ENCODE results near the gene C5orf46. TPM values are rescaled to one million over a fixed set of nuclear protein-coding genes. Genes with fewer than 3 reads are reported as not detected.
"Not testable (repeated sequence)": the region's sequence is repeated elsewhere in the genome, so short reads cannot be mapped to it uniquely, and the experiment has no call there.

The C5orf46 gene
- polyA plus RNA-seq, 1 donor (not counting 4 experiments of a cell fraction or from before 2014, with no cell fraction given) = 0.75 TPM

DNA sequence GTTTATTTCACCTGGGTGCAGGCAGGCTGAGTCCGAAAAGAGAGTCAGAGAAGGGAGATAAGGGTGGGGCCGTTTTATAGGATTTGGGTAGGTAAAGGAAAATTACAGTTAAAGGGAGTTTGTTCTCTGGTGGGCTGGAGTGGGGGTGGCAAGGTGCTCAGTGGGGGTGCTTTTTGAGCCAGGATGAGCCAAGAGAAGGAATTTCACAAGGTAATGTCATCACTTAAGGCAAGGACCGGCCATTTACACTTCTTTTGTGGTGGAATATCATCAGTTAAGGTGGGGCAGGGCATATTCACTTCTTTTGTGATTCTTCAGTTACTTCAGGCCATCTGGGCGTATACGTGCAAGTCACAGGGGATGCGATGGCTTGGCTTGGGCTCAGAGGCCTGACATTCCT, 36.4 kb downstream of the C5orf46 start:
- H3K79me2 ChIP-seq (ENCODE audit: control insufficient read depth, insufficient read depth, low read length); H3K36me3 ChIP-seq (ENCODE audit: control insufficient read depth in 2 of 2, extremely low read depth in 1 of 2, insufficient read depth in 2 of 2, low read length in 2 of 2); H3K9me1 ChIP-seq (ENCODE audit: control insufficient read depth, extremely low read depth, insufficient read depth, low read length); H3K27me3 ChIP-seq (ENCODE audit: control insufficient read depth, extremely low read depth, insufficient read depth, low read length); H3K9me3 ChIP-seq (ENCODE audit: control insufficient read depth, low read depth, low read length); dilution Hi-C loops (cut with MboI; ENCODE audit: extremely low pct_ligation_motif_present, low sequenced_read_pairs); H4K20me1 ChIP-seq (ENCODE audit: control insufficient read depth, extremely low read depth, insufficient read depth, low read length); H3K4me2 ChIP-seq (ENCODE audit: control insufficient read depth, extremely low read depth, insufficient read depth, low read depth, low read length); H3K27ac ChIP-seq (ENCODE audit: control insufficient read depth, insufficient read depth, low read length); DNase-seq (ENCODE audit: low read depth, low spot score); FAIRE-seq; H2AFZ ChIP-seq (ENCODE audit: control insufficient read depth, low read length); H3K4me1 ChIP-seq (ENCODE audit: control insufficient read depth, extremely low read depth, insufficient read depth, low read length); H3K9ac ChIP-seq (ENCODE audit: control insufficient read depth, extremely low read depth, insufficient read depth, low read length); H3K4me3 ChIP-seq (ENCODE audit: control insufficient read depth in 2 of 3, extremely low read depth in 1 of 3, insufficient read depth in 2 of 3, low read depth in 1 of 3, low read length in 3 of 3): not testable (repeated sequence)

GRCh38 chr5:147869112-147869511, 37.2 kb downstream of the C5orf46 start:
- Histone ChIP-seq H3K4me1 (ENCODE audit: control insufficient read depth, extremely low read depth, insufficient read depth, low read length) (no peaks in the 10 kb centered on the region), H3K9me3 (ENCODE audit: control insufficient read depth, low read depth, low read length) (no peaks in the 10 kb centered on the region), H3K4me3 (ENCODE audit: control insufficient read depth in 2 of 3, extremely low read depth in 1 of 3, insufficient read depth in 2 of 3, low read depth in 1 of 3, low read length in 3 of 3) (no peak overlapping the region), H4K20me1 (ENCODE audit: control insufficient read depth, extremely low read depth, insufficient read depth, low read length) (no peaks in the 10 kb centered on the region), H3K9me1 (ENCODE audit: control insufficient read depth, extremely low read depth, insufficient read depth, low read length) (no peaks in the 10 kb centered on the region), H3K9ac (ENCODE audit: control insufficient read depth, extremely low read depth, insufficient read depth, low read length) (no peak overlapping the region), H3K27me3 (ENCODE audit: control insufficient read depth, extremely low read depth, insufficient read depth, low read length) (no peaks in the 10 kb centered on the region), H3K36me3 (ENCODE audit: control insufficient read depth in 2 of 2, extremely low read depth in 1 of 2, insufficient read depth in 2 of 2, low read length in 2 of 2) (no peaks in the 10 kb centered on the region), H3K79me2 (ENCODE audit: control insufficient read depth, insufficient read depth, low read length) (no peaks in the 10 kb centered on the region), H3K27ac (ENCODE audit: control insufficient read depth, insufficient read depth, low read length) (no peak overlapping the region), H2AFZ (ENCODE audit: control insufficient read depth, low read length) (no peak overlapping the region), H3K4me2 (ENCODE audit: control insufficient read depth, extremely low read depth, insufficient read depth, low read depth, low read length) (no peak overlapping the region)
- DNase-seq (ENCODE audit: low read depth, low spot score) (no peak), FAIRE-seq (no peak)
- TF ChIP-seq, protein P1, sequence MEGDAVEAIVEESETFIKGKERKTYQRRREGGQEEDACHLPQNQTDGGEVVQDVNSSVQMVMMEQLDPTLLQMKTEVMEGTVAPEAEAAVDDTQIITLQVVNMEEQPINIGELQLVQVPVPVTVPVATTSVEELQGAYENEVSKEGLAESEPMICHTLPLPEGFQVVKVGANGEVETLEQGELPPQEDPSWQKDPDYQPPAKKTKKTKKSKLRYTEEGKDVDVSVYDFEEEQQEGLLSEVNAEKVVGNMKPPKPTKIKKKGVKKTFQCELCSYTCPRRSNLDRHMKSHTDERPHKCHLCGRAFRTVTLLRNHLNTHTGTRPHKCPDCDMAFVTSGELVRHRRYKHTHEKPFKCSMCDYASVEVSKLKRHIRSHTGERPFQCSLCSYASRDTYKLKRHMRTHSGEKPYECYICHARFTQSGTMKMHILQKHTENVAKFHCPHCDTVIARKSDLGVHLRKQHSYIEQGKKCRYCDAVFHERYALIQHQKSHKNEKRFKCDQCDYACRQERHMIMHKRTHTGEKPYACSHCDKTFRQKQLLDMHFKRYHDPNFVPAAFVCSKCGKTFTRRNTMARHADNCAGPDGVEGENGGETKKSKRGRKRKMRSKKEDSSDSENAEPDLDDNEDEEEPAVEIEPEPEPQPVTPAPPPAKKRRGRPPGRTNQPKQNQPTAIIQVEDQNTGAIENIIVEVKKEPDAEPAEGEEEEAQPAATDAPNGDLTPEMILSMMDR (optimal IDR thresholded peaks at IDR 0.05 in 1 of 3, IDR thresholded peaks at IDR 0.05 in 1 of 3, conservative IDR thresholded peaks at IDR 0.05 in 1 of 3; ENCODE audit: extremely low read depth in 1 of 3, insufficient read depth in 2 of 3, low read length in 3 of 3) = no peak
- TF ChIP-seq EZH2 (IDR thresholded peaks at IDR 0.05; ENCODE audit: low read length) = no peak
- dilution Hi-C loops (cut with MboI; ENCODE audit: extremely low pct_ligation_motif_present, low sequenced_read_pairs) = no loop called here

- no peak overlapping the region for H3K27ac ChIP-seq (ENCODE audit: control insufficient read depth, insufficient read depth, low read length)
- H3K9me1 ChIP-seq (ENCODE audit: control insufficient read depth, extremely low read depth, insufficient read depth, low read length) = no peaks in the 10 kb centered on the region
- dilution Hi-C loops (cut with MboI; ENCODE audit: extremely low pct_ligation_motif_present, low sequenced_read_pairs) = loop anchor here (5.0 kb wide), 1 partner anchor 69 kb away; no protein-coding TSS in a partner anchor
- no peaks in the 10 kb centered on the region for H3K36me3 ChIP-seq (ENCODE audit: control insufficient read depth in 2 of 2, extremely low read depth in 1 of 2, insufficient read depth in 2 of 2, low read length in 2 of 2)
- H3K9me3 ChIP-seq (ENCODE audit: control insufficient read depth, low read depth, low read length) = no peaks in the 10 kb centered on the region
- H2AFZ ChIP-seq (ENCODE audit: control insufficient read depth, low read length) = no peak overlapping the region
- TF ChIP-seq, protein P1 (optimal IDR thresholded peaks at IDR 0.05 in 1 of 3, IDR thresholded peaks at IDR 0.05 in 1 of 3, conservative IDR thresholded peaks at IDR 0.05 in 1 of 3; ENCODE audit: extremely low read depth in 1 of 3, insufficient read depth in 2 of 3, low read length in 3 of 3) = no peak
- TF ChIP-seq EZH2 (IDR thresholded peaks at IDR 0.05; ENCODE audit: low read length) = no peak
- DNase-seq (ENCODE audit: low read depth, low spot score) = no peak
- FAIRE-seq = no peak
- H3K27me3 ChIP-seq (ENCODE audit: control insufficient read depth, extremely low read depth, insufficient read depth, low read length) = no peaks in the 10 kb centered on the region
- H3K4me2 ChIP-seq (ENCODE audit: control insufficient read depth, extremely low read depth, insufficient read depth, low read depth, low read length) = no peak overlapping the region
- no peaks in the 10 kb centered on the region for H3K79me2 ChIP-seq (ENCODE audit: control insufficient read depth, insufficient read depth, low read length)
- no peaks in the 10 kb centered on the region for H3K4me1 ChIP-seq (ENCODE audit: control insufficient read depth, extremely low read depth, insufficient read depth, low read length)
- no peak overlapping the region for H3K9ac ChIP-seq (ENCODE audit: control insufficient read depth, extremely low read depth, insufficient read depth, low read length)
- H4K20me1 ChIP-seq (ENCODE audit: control insufficient read depth, extremely low read depth, insufficient read depth, low read length) = no peaks in the 10 kb centered on the region
- H3K4me3 ChIP-seq (ENCODE audit: control insufficient read depth in 2 of 3, extremely low read depth in 1 of 3, insufficient read depth in 2 of 3, low read depth in 1 of 3, low read length in 3 of 3) = no peak overlapping the region
Observed at GRCh38 chr5:147863454-147864158, 42.7 kb downstream of the C5orf46 start.

All from keratinocyte (primary cell).